ENCODE measurements around the gene YJU2.

YJU2 gene

GRCh38 chr19:4301590-4302242 is 54.8 kb downstream of the YJU2 start:
- DNase-seq: no peak

GRCh38 chr19:4302243-4302640 is 55.4 kb downstream of the YJU2 start, which contains the start of gene TMIGD2:
Gene TMIGD2, minus strand, starts transcription at chr19:4302389. Its CDS starts 4 bp downstream, at chr19:4302385.
- DNase-seq: no peak

GRCh38 chr19:4303819-4304537 is 57.1 kb downstream of the YJU2 start:
- DNase-seq: no peak

GRCh38 chr19:4304538-4305256 is 57.8 kb downstream of the YJU2 start, which contains the start of gene FSD1:
Gene FSD1, plus strand, starts transcription at chr19:4304598. Its CDS starts 149 bp downstream, at chr19:4304747.
- DNase-seq: peak; percentile 67

GRCh38 chr19:4305257-4305612 is 58.4 kb downstream of the YJU2 start:
- DNase-seq: no peak

GRCh38 chr19:4305659-4306058 is 58.8 kb downstream of the YJU2 start:
- DNase-seq: no peak

- DNase-seq: no peak
These were observed 63.6 kb downstream of the YJU2 start for GRCh38 chr19:4310247-4311121.

GRCh38 chr19:4313847-4314490 is 67.1 kb downstream of the YJU2 start:
- no peak for DNase-seq

GRCh38 chr19:4316956-4317355 is 70.1 kb downstream of the YJU2 start:
- DNase-seq: no peak

GRCh38 chr19:4318460-4318859 is 71.6 kb downstream of the YJU2 start:
- DNase-seq: no peak

Data from RPMI8226 (cell line).